ENCODE measurements around the gene IL17D.

- no peak for TF ChIP-seq CTCF (conservative IDR thresholded peaks at IDR 0.05; ENCODE audit: low read depth, low read length)
- TF ChIP-seq EZH2 (IDR thresholded peaks at IDR 0.05; ENCODE audit: borderline replicate concordance, low read depth, low read length, poor library complexity, severe bottlenecking), result no peak
These were observed 11.8 kb downstream of the IL17D start for GRCh38 chr13:20715330-20715712.

Data from A673 (cell line).